IPS-NIHi7 (cell line): Measurements from ENCODE around the gene GALNTL6.

ENCODE experiments used
- DNase-seq: peaks from one replicate; pipeline ENCODE4 v3.0.0; 2012; ENCODE audit warnings: mixed read lengths; ENCODE audit errors: extremely low spot score

The GALNTL6 gene

GRCh38 chr4:173056271-173056670, 1243.1 kb downstream of the GALNTL6 start:
- no peak for DNase-seq

GRCh38 chr4:173056710-173057109, 1243.5 kb downstream of the GALNTL6 start:
- no peak for DNase-seq

GRCh38 chr4:173057442-173057841, 1244.2 kb downstream of the GALNTL6 start:
- DNase-seq, result no peak

- no peak for DNase-seq
Measured at GRCh38 chr4:173057901-173058300, 1244.7 kb downstream of the GALNTL6 start.

GRCh38 chr4:173061160-173061559, 1248.0 kb downstream of the GALNTL6 start:
- no peak for DNase-seq

- peak; percentile 26 for DNase-seq
Measured at GRCh38 chr4:173073939-173074500, 1260.8 kb downstream of the GALNTL6 start.

GRCh38 chr4:173074501-173074946, 1261.3 kb downstream of the GALNTL6 start:
- peak; percentile 73 for DNase-seq

GRCh38 chr4:173076903-173077634, 1263.9 kb downstream of the GALNTL6 start:
- no peak for DNase-seq

GRCh38 chr4:173088144-173088543, 1274.9 kb downstream of the GALNTL6 start:
- DNase-seq, result no peak
